Measurements from ENCODE around the gene RASSF8.
A peak's percentile ranks its signal among the peaks of the same experiment; 100 is the strongest.

The RASSF8 gene

DNA sequence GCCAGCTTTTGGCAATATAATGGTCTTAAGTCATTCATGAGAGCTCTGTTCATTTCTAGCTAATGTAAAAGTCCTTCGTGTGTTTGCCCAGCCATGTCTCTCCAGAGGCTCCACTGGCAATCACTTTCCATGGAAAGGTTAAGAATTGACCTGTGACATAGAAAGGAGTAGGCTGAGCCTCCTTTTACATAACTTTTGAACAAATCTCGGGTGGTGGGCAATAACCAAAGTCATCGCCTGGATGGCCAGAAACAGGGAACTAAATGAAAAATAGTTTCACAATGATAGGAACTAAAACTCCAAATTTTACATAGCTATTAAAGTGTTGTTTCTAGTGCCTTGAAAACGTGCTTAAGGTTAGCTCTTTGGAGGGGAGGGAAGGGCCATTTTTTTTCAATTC, 159.8 kb downstream of the RASSF8 start:
- Histone ChIP-seq H3K4me3 (ENCODE audit: extremely low read depth, insufficient read depth, low read length, poor library complexity, severe bottlenecking) (no peak overlapping the region), H3K36me3 (ENCODE audit: control insufficient read depth, insufficient read depth, low read length) (no peaks in the 10 kb centered on the region), H3K27ac (ENCODE audit: low read depth, low read length, severe bottlenecking) (no peak overlapping the region), H3K4me1 (ENCODE audit: control insufficient read depth, insufficient read depth, low read length, poor library complexity, severe bottlenecking) (peaks cover 4% of the 10 kb centered on the region), H3K9me3 (ENCODE audit: control insufficient read depth, low read length) (no peaks in the 10 kb centered on the region)
- WGBS, 2 experiments (ENCODE audit: insufficient coverage in 2 of 2): 73 to 83% methylated on average over 1 to 2 of the region's 4 CpGs

GRCh38 chr12:26119391-26119989, 161.0 kb downstream of the RASSF8 start:
- no peaks in the 10 kb centered on the region for H3K9me3 ChIP-seq (ENCODE audit: control insufficient read depth, low read length)
- H3K36me3 ChIP-seq (ENCODE audit: control insufficient read depth, insufficient read depth, low read length): no peaks in the 10 kb centered on the region
- no peak overlapping the region for H3K27ac ChIP-seq (ENCODE audit: low read depth, low read length, severe bottlenecking)
- H3K4me3 ChIP-seq (ENCODE audit: extremely low read depth, insufficient read depth, low read length, poor library complexity, severe bottlenecking): no peak overlapping the region
- 42% methylated on average over 2 of the region's 2 CpGs; no CpG with 5 or more reads in 1 of the 2 experiments for WGBS, 2 experiments (ENCODE audit: insufficient coverage in 2 of 2)
- peaks cover 4% of the 10 kb centered on the region for H3K4me1 ChIP-seq (ENCODE audit: control insufficient read depth, insufficient read depth, low read length, poor library complexity, severe bottlenecking)

- peaks cover 7% of the 10 kb centered on the region for H3K4me1 ChIP-seq (ENCODE audit: control insufficient read depth, insufficient read depth, low read length, poor library complexity, severe bottlenecking)
Measured at GRCh38 chr12:26120561-26121274, 162.2 kb downstream of the RASSF8 start.

GRCh38 chr12:26121323-26122060, 163.0 kb downstream of the RASSF8 start:
- no peaks in the 10 kb centered on the region for H3K9me3 ChIP-seq (ENCODE audit: control insufficient read depth, low read length)
- no peak overlapping the region for H3K27ac ChIP-seq (ENCODE audit: low read depth, low read length, severe bottlenecking)
- WGBS, 2 experiments (ENCODE audit: insufficient coverage in 2 of 2): 9 to 17% methylated on average over 8 to 9 of the region's 15 CpGs
- peak overlapping the region; percentile 43 for H3K4me3 ChIP-seq (ENCODE audit: extremely low read depth, insufficient read depth, low read length, poor library complexity, severe bottlenecking)
- H3K36me3 ChIP-seq (ENCODE audit: control insufficient read depth, insufficient read depth, low read length): no peaks in the 10 kb centered on the region
- peaks cover 7% of the 10 kb centered on the region for H3K4me1 ChIP-seq (ENCODE audit: control insufficient read depth, insufficient read depth, low read length, poor library complexity, severe bottlenecking)

More at GRCh38 chr12:26120561-26121274, 162.2 kb downstream of the RASSF8 start:
- WGBS, 2 experiments (ENCODE audit: insufficient coverage in 2 of 2): 80 to 86% methylated on average over 3 of the region's 4 CpGs
- Histone ChIP-seq H3K9me3 (ENCODE audit: control insufficient read depth, low read length) (no peaks in the 10 kb centered on the region), H3K27ac (ENCODE audit: low read depth, low read length, severe bottlenecking) (no peak overlapping the region), H3K4me3 (ENCODE audit: extremely low read depth, insufficient read depth, low read length, poor library complexity, severe bottlenecking) (no peak overlapping the region), H3K36me3 (ENCODE audit: control insufficient read depth, insufficient read depth, low read length) (no peaks in the 10 kb centered on the region)

- H3K9me3 ChIP-seq (ENCODE audit: control insufficient read depth, low read length): no peaks in the 10 kb centered on the region
- H3K4me3 ChIP-seq (ENCODE audit: extremely low read depth, insufficient read depth, low read length, poor library complexity, severe bottlenecking): peak overlapping the region; percentile 43
- WGBS, 2 experiments (ENCODE audit: insufficient coverage in 2 of 2): 0% methylated on average over 43 to 59 of the region's 88 CpGs
- H3K4me1 ChIP-seq (ENCODE audit: control insufficient read depth, insufficient read depth, low read length, poor library complexity, severe bottlenecking): peaks cover 7% of the 10 kb centered on the region
- no peak overlapping the region for H3K27ac ChIP-seq (ENCODE audit: low read depth, low read length, severe bottlenecking)
- no peaks in the 10 kb centered on the region for H3K36me3 ChIP-seq (ENCODE audit: control insufficient read depth, insufficient read depth, low read length)
Measured at GRCh38 chr12:26122061-26122680, 163.7 kb downstream of the RASSF8 start.

DNA sequence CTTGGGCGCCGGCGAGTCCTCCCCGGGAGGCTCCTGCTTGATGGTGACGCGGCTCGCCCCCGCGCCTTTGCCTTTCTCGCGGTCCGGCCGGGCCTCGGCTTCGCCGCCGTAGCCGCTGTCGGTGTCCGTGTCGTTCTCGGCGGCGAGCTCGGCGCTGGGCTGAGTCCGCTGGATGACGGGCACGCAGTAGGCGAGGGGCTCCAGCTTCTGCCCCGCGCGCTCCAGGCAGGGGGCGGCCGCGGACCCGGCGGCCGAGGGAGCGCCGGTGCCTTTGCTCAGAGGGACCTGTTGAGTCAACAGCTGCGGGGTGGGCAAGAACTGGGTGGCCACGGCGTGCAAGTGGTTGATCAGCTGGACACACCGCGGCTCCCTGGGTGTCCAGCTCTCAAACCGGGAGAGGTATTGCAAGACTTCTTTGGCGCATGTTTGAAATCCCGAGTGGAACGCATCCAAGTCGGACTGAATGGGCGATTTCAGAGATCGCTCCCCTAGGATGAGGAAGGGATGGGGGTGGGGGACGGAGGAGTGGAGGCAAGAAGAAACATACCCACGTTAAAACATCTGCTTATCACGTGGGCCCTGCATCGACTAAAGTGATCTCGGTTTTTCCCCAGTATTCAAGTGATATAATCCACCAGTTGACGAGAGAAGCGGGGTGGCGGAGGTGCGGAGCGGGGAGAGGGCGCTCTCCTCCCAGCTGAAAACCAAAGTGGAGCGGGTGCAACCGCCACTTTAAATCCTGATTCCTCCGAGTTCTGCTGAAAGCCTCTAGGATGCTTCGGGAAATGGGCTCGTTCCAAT, 164.4 kb downstream of the RASSF8 start:
- Histone ChIP-seq H3K9me3 (ENCODE audit: control insufficient read depth, low read length) (no peaks in the 10 kb centered on the region), H3K4me3 (ENCODE audit: extremely low read depth, insufficient read depth, low read length, poor library complexity, severe bottlenecking) (peak overlapping the region; percentile 43), H3K4me1 (ENCODE audit: control insufficient read depth, insufficient read depth, low read length, poor library complexity, severe bottlenecking) (peaks cover 7% of the 10 kb centered on the region), H3K27ac (ENCODE audit: low read depth, low read length, severe bottlenecking) (no peak overlapping the region), H3K36me3 (ENCODE audit: control insufficient read depth, insufficient read depth, low read length) (no peaks in the 10 kb centered on the region)
- 1% methylated on average over 49 to 53 of the region's 69 CpGs for WGBS, 2 experiments (ENCODE audit: insufficient coverage in 2 of 2)

DNA sequence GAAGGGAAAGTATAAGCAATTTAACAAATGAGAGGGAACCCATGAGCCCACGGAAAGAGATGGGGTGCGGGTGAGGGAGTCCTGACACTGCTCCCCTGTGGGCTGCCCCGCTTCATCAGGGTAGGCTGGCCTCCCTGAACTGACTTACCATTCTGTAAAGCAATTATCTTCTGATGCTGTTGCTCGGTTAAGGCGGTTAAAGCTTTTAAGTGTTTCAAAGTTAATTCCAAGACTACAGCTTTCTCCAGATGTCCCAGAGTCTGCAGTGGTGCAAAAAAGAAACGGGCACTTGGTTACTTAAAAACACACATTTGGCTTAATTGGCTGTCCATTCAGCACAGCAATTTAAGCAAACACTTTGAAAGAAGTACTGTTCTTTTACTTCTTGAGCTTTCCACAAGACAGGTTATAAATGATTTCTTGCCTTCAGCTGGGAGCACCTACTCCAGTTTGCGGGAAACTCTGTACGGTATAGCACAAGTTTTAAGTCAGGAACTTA, 165.0 kb downstream of the RASSF8 start:
- Histone ChIP-seq H3K9me3 (ENCODE audit: control insufficient read depth, low read length) (no peaks in the 10 kb centered on the region), H3K4me3 (ENCODE audit: extremely low read depth, insufficient read depth, low read length, poor library complexity, severe bottlenecking) (peak overlapping the region; percentile 43), H3K4me1 (ENCODE audit: control insufficient read depth, insufficient read depth, low read length, poor library complexity, severe bottlenecking) (peaks cover 7% of the 10 kb centered on the region), H3K36me3 (ENCODE audit: control insufficient read depth, insufficient read depth, low read length) (no peaks in the 10 kb centered on the region), H3K27ac (ENCODE audit: low read depth, low read length, severe bottlenecking) (no peak overlapping the region)
- WGBS, 2 experiments (ENCODE audit: insufficient coverage in 2 of 2): 4 to 10% methylated on average over 3 to 4 of the region's 8 CpGs

DNA sequence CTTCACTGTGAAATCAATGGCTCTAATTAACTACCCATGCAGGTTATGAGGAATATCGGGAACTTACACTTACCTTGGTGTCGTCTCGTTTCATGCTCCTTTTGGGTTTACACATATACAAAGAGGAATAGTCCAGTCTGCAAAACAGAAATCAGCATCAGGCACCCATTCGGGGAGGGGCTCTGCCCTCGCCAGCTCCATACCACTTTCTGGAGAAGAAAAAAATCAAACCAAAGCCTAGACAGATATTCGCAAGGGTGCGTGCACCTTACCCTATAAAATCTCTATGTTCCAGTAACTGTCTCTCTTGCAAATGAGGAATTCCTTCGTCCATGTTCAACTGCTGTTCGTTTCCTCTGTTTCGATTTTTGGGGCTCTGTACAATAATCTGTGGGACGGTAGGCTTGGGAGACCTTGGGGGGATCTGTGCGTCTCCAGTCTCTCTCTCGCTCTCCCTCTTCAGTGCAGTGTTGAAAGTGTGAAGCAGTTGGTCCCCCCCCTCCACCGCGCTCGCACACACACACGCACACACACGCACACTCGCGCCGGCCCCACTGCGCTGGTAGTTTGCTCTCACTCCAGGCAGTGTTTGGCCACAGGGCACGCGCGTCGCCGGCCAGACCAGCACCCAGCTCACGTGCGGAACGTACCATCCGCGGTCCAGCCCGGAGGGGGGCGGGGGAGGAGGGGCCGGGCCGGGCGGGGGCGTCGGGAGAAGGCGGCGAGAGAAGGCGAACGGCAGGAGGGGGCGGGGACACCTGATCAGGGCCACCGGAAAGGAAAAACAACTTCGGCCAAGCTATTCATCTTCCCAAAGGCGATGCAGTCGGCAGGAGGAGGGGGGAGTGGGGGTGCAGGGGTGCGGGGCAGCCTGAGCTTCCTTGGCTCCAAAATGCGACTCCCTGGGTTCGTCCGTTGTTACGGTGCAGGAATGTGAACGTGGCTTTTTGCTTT, 166.2 kb downstream of the RASSF8 start, which contains the start of gene BHLHE41:
Gene BHLHE41, minus strand, starts transcription at position 592 of the 954 bp plus-strand sequence. Its CDS starts 258 bp downstream, at position 334.
- Histone ChIP-seq H3K36me3 (ENCODE audit: control insufficient read depth, insufficient read depth, low read length) (no peaks in the 10 kb centered on the region), H3K9me3 (ENCODE audit: control insufficient read depth, low read length) (no peaks in the 10 kb centered on the region), H3K27ac (ENCODE audit: low read depth, low read length, severe bottlenecking) (no peak within 1 kb of the TSS), H3K4me3 (ENCODE audit: extremely low read depth, insufficient read depth, low read length, poor library complexity, severe bottlenecking) (peak within 1 kb of the TSS; percentile 57), H3K4me1 (ENCODE audit: control insufficient read depth, insufficient read depth, low read length, poor library complexity, severe bottlenecking) (peaks cover 7% of the 10 kb centered on the region)
- 4 to 5% methylated on average over 17 of the region's 54 CpGs for WGBS, 2 experiments (ENCODE audit: insufficient coverage in 2 of 2)

Measured in mesodermal cell (in vitro differentiated cells).